Mammary epithelial cell (primary cell): ENCODE measurements around the gene PNMA1.

Experiments
- EZH2 ChIP-seq: IDR thresholded peaks from 2 replicates; pipeline ENCODE4 v1.6.1; 2012; ENCODE audit warnings: low read length, inconsistent platforms, borderline replicate concordance
- TF ChIP-seq, protein P1 (sequence below), 2 donors: IDR thresholded peaks in 1 of 2; conservative IDR thresholded peaks in 1 of 2; 2 replicates each; pipeline ENCODE4 v1.5.1; 2011 to 2012; ENCODE audit warnings: inconsistent platforms in 2 of 2, low read length in 2 of 2, mild to moderate bottlenecking in 2 of 2, control low read depth in 1 of 2, low read depth in 1 of 2; ENCODE audit not compliant: insufficient read depth in 1 of 2; ENCODE audit errors: extremely low read depth in 1 of 2

DNA sequence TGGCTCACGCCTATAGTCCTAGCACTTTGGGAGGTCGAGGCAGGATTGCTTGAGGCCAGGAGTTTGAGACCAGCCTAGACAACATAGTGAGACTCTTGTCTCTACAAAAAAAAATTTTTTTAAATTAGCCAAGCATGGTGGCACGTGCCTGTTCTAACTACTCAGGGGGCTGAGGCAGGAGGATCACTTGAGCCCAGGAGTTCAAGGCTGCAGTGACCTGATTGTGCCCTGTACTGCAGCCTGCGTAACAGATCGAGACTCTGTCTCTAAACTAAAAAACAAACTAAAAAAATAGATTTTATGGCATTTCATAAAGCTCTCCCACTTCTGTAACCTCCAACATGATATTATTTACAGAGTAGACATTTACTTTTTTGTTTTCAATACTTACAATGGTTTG, 29.6 kb downstream of the PNMA1 start:
- TF ChIP-seq, protein P1, sequence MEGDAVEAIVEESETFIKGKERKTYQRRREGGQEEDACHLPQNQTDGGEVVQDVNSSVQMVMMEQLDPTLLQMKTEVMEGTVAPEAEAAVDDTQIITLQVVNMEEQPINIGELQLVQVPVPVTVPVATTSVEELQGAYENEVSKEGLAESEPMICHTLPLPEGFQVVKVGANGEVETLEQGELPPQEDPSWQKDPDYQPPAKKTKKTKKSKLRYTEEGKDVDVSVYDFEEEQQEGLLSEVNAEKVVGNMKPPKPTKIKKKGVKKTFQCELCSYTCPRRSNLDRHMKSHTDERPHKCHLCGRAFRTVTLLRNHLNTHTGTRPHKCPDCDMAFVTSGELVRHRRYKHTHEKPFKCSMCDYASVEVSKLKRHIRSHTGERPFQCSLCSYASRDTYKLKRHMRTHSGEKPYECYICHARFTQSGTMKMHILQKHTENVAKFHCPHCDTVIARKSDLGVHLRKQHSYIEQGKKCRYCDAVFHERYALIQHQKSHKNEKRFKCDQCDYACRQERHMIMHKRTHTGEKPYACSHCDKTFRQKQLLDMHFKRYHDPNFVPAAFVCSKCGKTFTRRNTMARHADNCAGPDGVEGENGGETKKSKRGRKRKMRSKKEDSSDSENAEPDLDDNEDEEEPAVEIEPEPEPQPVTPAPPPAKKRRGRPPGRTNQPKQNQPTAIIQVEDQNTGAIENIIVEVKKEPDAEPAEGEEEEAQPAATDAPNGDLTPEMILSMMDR (conservative IDR thresholded peaks at IDR 0.05 in 1 of 2, IDR thresholded peaks at IDR 0.05 in 1 of 2; ENCODE audit: extremely low read depth in 1 of 2, insufficient read depth in 1 of 2, low read depth in 1 of 2, low read length in 2 of 2), result no peak
- no peak for TF ChIP-seq EZH2
